Smooth muscle cell (in vitro differentiated cells): ENCODE results near the gene EPN1. TPM values are rescaled to one million over a fixed set of nuclear protein-coding genes. Genes with fewer than 3 reads are reported as not detected.

ENCODE experiments used
- DNase-seq: peaks from one replicate; lab custom pipeline; 2025; ENCODE audit not compliant: unreplicated experiment; lab: John Stamatoyannopoulos, UW
- H2AFZ ChIP-seq: fragments of 200-600 bp; sonication (generic); 2 replicates; pipeline ENCODE4 v1.6.0; 2016; ENCODE audit warnings: antibody characterized with exemption, low read depth, mild to moderate bottlenecking
- H3F3A ChIP-seq: fragments of 200-600 bp; sonication (generic); 2 replicates; pipeline ENCODE4 v1.6.0; 2017; ENCODE audit warnings: antibody characterized with exemption, low read depth
- H3K27ac ChIP-seq: fragments of 200-600 bp; sonication (generic); 2 replicates; pipeline ENCODE4 v1.5.1; 2016; ENCODE audit warnings: low read depth, mild to moderate bottlenecking
- H3K27me3 ChIP-seq: fragments of 200-600 bp; sonication (generic); 2 replicates; pipeline ENCODE4 v1.6.1; 2016; ENCODE audit warnings: low read depth, mild to moderate bottlenecking
- H3K36me3 ChIP-seq: fragments of 200-600 bp; sonication (generic); 2 replicates; pipeline ENCODE4 v1.5.1; 2016; ENCODE audit warnings: low read depth
- H3K4me1 ChIP-seq: fragments of 200-600 bp; sonication (generic); 2 replicates; pipeline ENCODE4 v1.5.1; 2016; ENCODE audit warnings: low read depth
- H3K4me2 ChIP-seq: fragments of 200-600 bp; sonication (generic); 2 replicates; pipeline ENCODE4 v1.6.0; 2016; ENCODE audit warnings: mild to moderate bottlenecking
- H3K4me3 ChIP-seq: fragments of 200-600 bp; sonication (generic); 2 replicates; pipeline ENCODE4 v1.5.1; 2016; ENCODE audit warnings: mild to moderate bottlenecking
- H3K79me2 ChIP-seq: fragments of 200-600 bp; sonication (generic); 2 replicates; pipeline ENCODE4 v1.6.0; 2016; ENCODE audit warnings: low read depth, mild to moderate bottlenecking
- H3K9ac ChIP-seq: fragments of 200-600 bp; sonication (generic); 2 replicates; pipeline ENCODE4 v1.6.0; 2016; ENCODE audit warnings: low read depth
- H3K9me3 ChIP-seq: fragments of 200-600 bp; sonication (generic); replicated peaks from 2 replicates; pipeline ENCODE4 v1.5.1; 2016; ENCODE audit warnings: low read depth
- H4K20me1 ChIP-seq: fragments of 200-600 bp; sonication (generic); 2 replicates; pipeline ENCODE4 v1.6.0; 2016; ENCODE audit warnings: low read depth
- CTCF ChIP-seq: fragments of 200-600 bp; sonication (generic); IDR thresholded peaks from 2 replicates; pipeline ENCODE4 v1.5.1; 2017; ENCODE audit warnings: borderline replicate concordance, mild to moderate bottlenecking, antibody characterized with exemption; ENCODE audit not compliant: insufficient read depth, poor library complexity, severe bottlenecking
- WGBS: methylation state at CpG from one replicate; pipeline ENCODE4 v1.1.7; 2016; ENCODE audit warnings: low lambda C conversion rate; 5-methylcytosine and 5-hydroxymethylcytosine counted together
- polyA plus RNA-seq: library from polyadenylated mRNA; unstranded; fragments of >200 nt; fragmentation: Nextera tagmentation; extraction: Ambion mirVana; gene quantifications from 2 replicates; pipeline ENCODE4 v1.2.1, GENCODE V29; 2016
- total RNA-seq: library from RNA; depleted of rRNA; stranded (reverse); fragments of >200 nt; gene quantifications from 2 replicates; pipeline ENCODE4 v1.2.3, GENCODE V29; 2014

Gene EPN1
- total and polyA plus RNA-seq, 2 experiments from 2014 or later: 25.3 to 121 TPM

- no peak overlapping the region for H3K27ac ChIP-seq
- DNase-seq: no peak
- H3K27me3 ChIP-seq: no peaks in the 10 kb centered on the region
- H3K4me1 ChIP-seq: peaks cover 5% of the 10 kb centered on the region
- no peak overlapping the region for H3K4me3 ChIP-seq
- H3K4me2 ChIP-seq: no peak overlapping the region
- H3K36me3 ChIP-seq: no peaks in the 10 kb centered on the region
- H4K20me1 ChIP-seq: peaks cover 93% of the 10 kb centered on the region
- no peak overlapping the region for H2AFZ ChIP-seq
- H3K9me3 ChIP-seq: no peaks in the 10 kb centered on the region
- peaks cover 96% of the 10 kb centered on the region for H3K79me2 ChIP-seq
- WGBS: 98% methylated on average over 19 of the region's 20 CpGs
- no peak for TF ChIP-seq CTCF
- H3K9ac ChIP-seq: no peak overlapping the region
- no peaks in the 10 kb centered on the region for H3F3A ChIP-seq
Observed at GRCh38 chr19:55680339-55681130, 5.5 kb downstream of the EPN1 start.

GRCh38 chr19:55681131-55682092 lies 6.4 kb downstream of the EPN1 start:
- H4K20me1 ChIP-seq: peaks cover 98% of the 10 kb centered on the region
- H3K27me3 ChIP-seq: no peaks in the 10 kb centered on the region
- no peak for TF ChIP-seq CTCF
- no peak overlapping the region for H3K9ac ChIP-seq
- no peaks in the 10 kb centered on the region for H3F3A ChIP-seq
- no peak overlapping the region for H3K4me2 ChIP-seq
- DNase-seq: no peak
- no peak overlapping the region for H2AFZ ChIP-seq
- H3K4me1 ChIP-seq: peaks cover 5% of the 10 kb centered on the region
- no peaks in the 10 kb centered on the region for H3K36me3 ChIP-seq
- no peaks in the 10 kb centered on the region for H3K9me3 ChIP-seq
- WGBS: 94% methylated on average over 9 of the region's 9 CpGs
- no peak overlapping the region for H3K27ac ChIP-seq
- peaks cover 94% of the 10 kb centered on the region for H3K79me2 ChIP-seq
- no peak overlapping the region for H3K4me3 ChIP-seq

GRCh38 chr19:55683449-55684261 lies 8.6 kb downstream of the EPN1 start:
- Histone ChIP-seq H3K27me3 (no peaks in the 10 kb centered on the region), H4K20me1 (peaks cover 98% of the 10 kb centered on the region), H3K4me2 (no peak overlapping the region), H3K27ac (no peak overlapping the region), H3K9ac (no peak overlapping the region), H3K79me2 (peaks cover 77% of the 10 kb centered on the region), H3F3A (no peaks in the 10 kb centered on the region), H3K4me3 (no peak overlapping the region), H3K9me3 (no peaks in the 10 kb centered on the region), H3K4me1 (no peaks in the 10 kb centered on the region), H3K36me3 (no peaks in the 10 kb centered on the region), H2AFZ (no peak overlapping the region)
- no peak for TF ChIP-seq CTCF
- no peak for DNase-seq
- WGBS: 96% methylated on average over 22 of the region's 22 CpGs
